ENCODE measurements around the gene RAI1.

GRCh38 chr17:17725752-17726457 lies 44.6 kb downstream of the RAI1 start:
- TF ChIP-seq POLR2A (IDR thresholded peaks at IDR 0.05), result no peak
- TF ChIP-seq CTCF (IDR thresholded peaks at IDR 0.05), result no peak

Measured in esophagus squamous epithelium (tissue), 4 donors.